Measurements from ENCODE around the gene NDUFAF2. TPM values are rescaled to one million over a fixed set of nuclear protein-coding genes. Genes with fewer than 3 reads are reported as not detected.

NDUFAF2 gene
- total RNA-seq, 1 donor from 2014 or later = 46.0 TPM

DNA sequence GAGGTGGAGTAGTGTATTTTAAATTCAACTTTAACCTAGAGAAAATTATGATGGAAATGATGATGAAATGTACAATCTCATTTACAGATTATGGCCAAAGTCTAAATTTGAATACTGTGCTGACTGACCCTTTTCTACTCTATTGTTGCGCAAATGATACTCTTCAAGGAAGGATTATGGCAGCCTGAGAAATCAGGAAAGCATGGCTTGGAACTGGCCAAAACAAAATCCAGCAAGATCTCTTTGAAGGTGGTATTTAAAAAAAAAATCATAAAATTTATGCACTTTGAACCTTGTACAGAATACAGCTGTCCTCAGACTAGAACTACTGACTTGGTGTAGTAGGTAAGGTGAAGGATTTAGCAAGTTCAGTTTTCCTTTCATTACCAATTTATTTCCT is 105.3 kb downstream of the NDUFAF2 start:
- FAIRE-seq (no peak), DNase-seq (ENCODE audit: low read depth) (no peak)
- H3K36me3 Mint-ChIP-seq (ENCODE audit: low read depth, unreplicated experiment) = no peaks in the 10 kb centered on the region
- Histone ChIP-seq H3K79me2 (ENCODE audit: insufficient read depth, low read length) (peaks cover 8% of the 10 kb centered on the region), H3K4me1 (ENCODE audit: insufficient read depth, low read length) (peaks cover 36% of the 10 kb centered on the region), H3K27ac (ENCODE audit: low read depth, low read length) (no peak overlapping the region), H3K9me3 (ENCODE audit: insufficient read depth, low read depth, low read length) (no peaks in the 10 kb centered on the region), H2AFZ (ENCODE audit: low read depth, low read length) (no peak overlapping the region), H3K9ac (ENCODE audit: low read length) (no peak overlapping the region), H3K4me3 (ENCODE audit: insufficient read depth, low read depth, low read length) (no peak overlapping the region), H3K4me2 (ENCODE audit: low read length) (no peak overlapping the region), H3K36me3 (ENCODE audit: insufficient read depth, low read length) (no peaks in the 10 kb centered on the region), H4K20me1 (ENCODE audit: insufficient read depth, low read length) (no peaks in the 10 kb centered on the region), H3K27me3 (ENCODE audit: insufficient read depth, low read length) (no peaks in the 10 kb centered on the region)
- TF ChIP-seq EZH2 (IDR thresholded peaks at IDR 0.05; ENCODE audit: insufficient read depth, low read length) = no peak
- TF ChIP-seq, protein P1, sequence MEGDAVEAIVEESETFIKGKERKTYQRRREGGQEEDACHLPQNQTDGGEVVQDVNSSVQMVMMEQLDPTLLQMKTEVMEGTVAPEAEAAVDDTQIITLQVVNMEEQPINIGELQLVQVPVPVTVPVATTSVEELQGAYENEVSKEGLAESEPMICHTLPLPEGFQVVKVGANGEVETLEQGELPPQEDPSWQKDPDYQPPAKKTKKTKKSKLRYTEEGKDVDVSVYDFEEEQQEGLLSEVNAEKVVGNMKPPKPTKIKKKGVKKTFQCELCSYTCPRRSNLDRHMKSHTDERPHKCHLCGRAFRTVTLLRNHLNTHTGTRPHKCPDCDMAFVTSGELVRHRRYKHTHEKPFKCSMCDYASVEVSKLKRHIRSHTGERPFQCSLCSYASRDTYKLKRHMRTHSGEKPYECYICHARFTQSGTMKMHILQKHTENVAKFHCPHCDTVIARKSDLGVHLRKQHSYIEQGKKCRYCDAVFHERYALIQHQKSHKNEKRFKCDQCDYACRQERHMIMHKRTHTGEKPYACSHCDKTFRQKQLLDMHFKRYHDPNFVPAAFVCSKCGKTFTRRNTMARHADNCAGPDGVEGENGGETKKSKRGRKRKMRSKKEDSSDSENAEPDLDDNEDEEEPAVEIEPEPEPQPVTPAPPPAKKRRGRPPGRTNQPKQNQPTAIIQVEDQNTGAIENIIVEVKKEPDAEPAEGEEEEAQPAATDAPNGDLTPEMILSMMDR (IDR thresholded peaks at IDR 0.05; ENCODE audit: insufficient read depth, low read depth, low read length) = no peak
- H3K4me3 Mint-ChIP-seq (ENCODE audit: unreplicated experiment) = no peak overlapping the region
- no peak overlapping the region for H3K27ac Mint-ChIP-seq (ENCODE audit: unreplicated experiment)
- no peaks in the 10 kb centered on the region for H3K9me3 Mint-ChIP-seq (ENCODE audit: unreplicated experiment)
- H3K4me1 Mint-ChIP-seq (ENCODE audit: low read depth, unreplicated experiment) = peaks cover 40% of the 10 kb centered on the region
- no peaks in the 10 kb centered on the region for H3K27me3 Mint-ChIP-seq (ENCODE audit: low read depth, unreplicated experiment)

DNA sequence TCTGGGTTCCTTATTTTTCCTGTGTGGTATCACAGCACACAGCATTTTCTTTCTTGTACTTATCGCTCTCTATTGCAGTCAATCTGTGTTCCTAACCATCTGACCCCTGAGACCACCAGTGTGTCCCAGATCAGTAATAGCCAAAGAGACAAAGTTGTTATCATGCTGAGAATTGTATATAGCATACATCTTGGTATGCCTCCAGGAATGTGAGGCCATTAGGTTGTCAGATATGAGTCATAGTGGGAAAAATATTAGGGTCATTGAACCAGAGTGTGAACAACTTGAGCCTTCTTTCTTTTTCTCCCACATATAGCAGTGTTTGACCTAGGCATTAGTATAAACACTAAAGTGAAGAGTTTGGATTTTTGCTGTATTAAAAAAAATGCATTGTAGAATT is 106.3 kb downstream of the NDUFAF2 start:
- H3K27ac Mint-ChIP-seq (ENCODE audit: unreplicated experiment) = peak overlapping the region; percentile 92
- no peaks in the 10 kb centered on the region for H3K9me3 Mint-ChIP-seq (ENCODE audit: unreplicated experiment)
- Histone ChIP-seq H4K20me1 (ENCODE audit: insufficient read depth, low read length) (no peaks in the 10 kb centered on the region), H3K4me2 (ENCODE audit: low read length) (peak overlapping the region; percentile 71), H3K4me1 (ENCODE audit: insufficient read depth, low read length) (peaks cover 36% of the 10 kb centered on the region), H3K27me3 (ENCODE audit: insufficient read depth, low read length) (no peaks in the 10 kb centered on the region), H2AFZ (ENCODE audit: low read depth, low read length) (no peak overlapping the region), H3K9me3 (ENCODE audit: insufficient read depth, low read depth, low read length) (no peaks in the 10 kb centered on the region), H3K27ac (ENCODE audit: low read depth, low read length) (peak overlapping the region; percentile 66), H3K4me3 (ENCODE audit: insufficient read depth, low read depth, low read length) (no peak overlapping the region), H3K9ac (ENCODE audit: low read length) (peak overlapping the region; percentile 24), H3K36me3 (ENCODE audit: insufficient read depth, low read length) (no peaks in the 10 kb centered on the region), H3K79me2 (ENCODE audit: insufficient read depth, low read length) (peaks cover 8% of the 10 kb centered on the region)
- H3K4me1 Mint-ChIP-seq (ENCODE audit: low read depth, unreplicated experiment) = peaks cover 40% of the 10 kb centered on the region
- FAIRE-seq (peak; percentile 73), DNase-seq (ENCODE audit: low read depth) (peak; percentile 66)
- no peaks in the 10 kb centered on the region for H3K27me3 Mint-ChIP-seq (ENCODE audit: low read depth, unreplicated experiment)
- TF ChIP-seq, protein P1 (IDR thresholded peaks at IDR 0.05; ENCODE audit: insufficient read depth, low read depth, low read length) = no peak
- TF ChIP-seq EZH2 (IDR thresholded peaks at IDR 0.05; ENCODE audit: insufficient read depth, low read length) = no peak
- H3K36me3 Mint-ChIP-seq (ENCODE audit: low read depth, unreplicated experiment) = no peaks in the 10 kb centered on the region
- peak overlapping the region; percentile 41 for H3K4me3 Mint-ChIP-seq (ENCODE audit: unreplicated experiment)

DNA sequence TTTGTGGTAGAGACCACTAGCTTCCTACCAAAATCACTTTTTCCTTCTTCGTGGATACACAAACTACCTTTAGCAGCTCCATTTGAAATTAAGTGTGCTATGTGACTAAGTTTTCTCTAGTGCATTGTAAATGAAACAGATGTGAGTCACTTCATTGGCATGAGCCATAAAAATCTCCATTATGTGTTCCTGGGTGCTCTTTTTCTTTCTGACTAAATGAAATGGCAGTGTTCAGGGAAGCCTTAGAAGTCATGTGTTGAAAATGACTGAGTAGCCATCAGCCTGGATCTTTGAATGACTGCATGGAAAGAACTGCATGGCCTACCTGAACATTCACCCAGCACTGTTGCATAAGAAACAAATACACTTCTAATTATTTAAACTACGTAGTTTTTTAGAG is 107.9 kb downstream of the NDUFAF2 start:
- peak; percentile 91 for DNase-seq (ENCODE audit: low read depth)

More for the DNA sequence above, 107.9 kb downstream of the NDUFAF2 start:
- Histone ChIP-seq H3K36me3 (ENCODE audit: insufficient read depth, low read length) (no peaks in the 10 kb centered on the region), H3K4me3 (ENCODE audit: insufficient read depth, low read depth, low read length) (no peak overlapping the region), H2AFZ (ENCODE audit: low read depth, low read length) (no peak overlapping the region), H3K4me1 (ENCODE audit: insufficient read depth, low read length) (peaks cover 36% of the 10 kb centered on the region), H3K27ac (ENCODE audit: low read depth, low read length) (peak overlapping the region; percentile 66), H3K9ac (ENCODE audit: low read length) (no peak overlapping the region), H3K9me3 (ENCODE audit: insufficient read depth, low read depth, low read length) (no peaks in the 10 kb centered on the region), H3K27me3 (ENCODE audit: insufficient read depth, low read length) (no peaks in the 10 kb centered on the region), H3K79me2 (ENCODE audit: insufficient read depth, low read length) (peaks cover 4% of the 10 kb centered on the region), H4K20me1 (ENCODE audit: insufficient read depth, low read length) (no peaks in the 10 kb centered on the region), H3K4me2 (ENCODE audit: low read length) (peak overlapping the region; percentile 66)
- Mint-ChIP-seq H3K36me3 (ENCODE audit: low read depth, unreplicated experiment) (no peaks in the 10 kb centered on the region), H3K27ac (ENCODE audit: unreplicated experiment) (peak overlapping the region; percentile 92), H3K4me1 (ENCODE audit: low read depth, unreplicated experiment) (peaks cover 28% of the 10 kb centered on the region), H3K4me3 (ENCODE audit: unreplicated experiment) (no peak overlapping the region), H3K9me3 (ENCODE audit: unreplicated experiment) (no peaks in the 10 kb centered on the region), H3K27me3 (ENCODE audit: low read depth, unreplicated experiment) (no peaks in the 10 kb centered on the region)
- TF ChIP-seq, protein P1 (IDR thresholded peaks at IDR 0.05; ENCODE audit: insufficient read depth, low read depth, low read length) = no peak
- no peak for TF ChIP-seq EZH2 (IDR thresholded peaks at IDR 0.05; ENCODE audit: insufficient read depth, low read length)
- FAIRE-seq = peak; percentile 94
